ENCODE results near the gene SESN3.
"Not testable (repeated sequence)": the region's sequence is repeated elsewhere in the genome, so short reads cannot be mapped to it uniquely, and the experiment has no call there.

Gene SESN3

DNA sequence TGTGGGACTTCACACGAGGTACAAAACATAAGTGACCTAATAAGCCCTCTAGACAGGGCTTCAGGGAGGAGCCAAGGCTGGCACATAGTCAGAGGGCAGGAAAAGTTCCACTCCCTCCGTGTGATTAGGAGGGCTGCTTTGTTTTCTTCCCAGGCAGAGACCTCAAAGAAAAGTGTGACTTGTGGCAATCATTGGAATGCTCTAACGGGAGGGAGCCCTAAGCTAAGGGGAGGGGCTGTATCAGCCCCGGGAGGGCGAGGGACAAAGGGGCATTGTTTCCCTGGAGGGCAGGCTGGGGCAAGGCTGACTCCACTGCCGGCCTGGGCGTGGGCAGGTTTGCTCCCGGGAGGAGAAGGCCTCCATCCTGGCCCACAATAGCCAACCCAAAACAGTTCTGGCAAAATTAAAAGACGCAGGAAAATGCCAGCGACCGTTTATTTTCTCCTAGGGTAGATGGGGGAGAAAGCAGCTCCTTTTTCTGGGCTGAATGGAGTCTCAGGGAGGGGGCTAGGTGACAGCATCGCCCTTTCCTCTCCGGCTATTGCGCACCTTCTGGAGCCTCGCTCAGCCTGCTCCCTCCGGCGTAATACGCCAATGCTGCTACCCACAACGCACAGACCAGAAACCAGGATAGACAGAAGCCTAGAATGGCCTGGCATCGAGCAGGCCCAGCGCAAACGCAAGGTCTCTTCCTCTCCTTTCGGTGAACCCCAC lies 81.2 kb downstream of the SESN3 start:
- no peak for DNase-seq

GRCh38 chr11:95148938-95149337 lies 82.1 kb downstream of the SESN3 start:
- DNase-seq: no peak

GRCh38 chr11:95148406-95148805 lies 82.6 kb downstream of the SESN3 start:
- DNase-seq: peak; percentile 14

GRCh38 chr11:95147364-95147905 lies 83.6 kb downstream of the SESN3 start:
- no peak for DNase-seq

DNA sequence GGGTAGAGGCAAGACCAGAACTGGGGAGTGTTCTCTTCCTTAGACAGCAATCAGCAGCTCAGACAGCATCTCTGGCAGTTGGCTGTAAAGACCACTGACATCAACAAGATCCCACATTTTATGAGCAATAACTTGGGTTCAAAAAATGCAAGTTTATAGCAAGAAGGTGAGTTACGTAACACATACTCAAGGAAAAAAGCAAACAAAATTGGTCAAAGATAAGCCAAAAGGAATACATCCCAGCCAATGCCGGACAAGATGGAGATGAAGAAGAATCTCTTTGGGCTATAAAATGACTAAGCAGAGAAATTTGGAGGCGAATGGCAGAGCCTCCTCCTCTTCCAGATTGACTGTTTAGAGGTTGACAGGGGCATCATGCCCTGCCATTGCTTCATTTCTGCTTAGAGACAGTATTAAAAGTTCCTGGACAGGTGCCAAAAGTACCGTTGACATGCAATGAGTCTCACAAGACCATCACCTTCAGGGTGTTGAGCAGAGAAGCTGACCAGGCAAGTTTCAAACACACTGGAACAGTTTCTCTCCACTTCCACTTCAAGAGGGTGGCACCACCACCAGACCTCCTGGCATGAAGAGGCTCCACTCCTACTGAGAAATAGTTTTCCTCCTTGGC lies 85.5 kb downstream of the SESN3 start:
- DNase-seq: no peak

DNA sequence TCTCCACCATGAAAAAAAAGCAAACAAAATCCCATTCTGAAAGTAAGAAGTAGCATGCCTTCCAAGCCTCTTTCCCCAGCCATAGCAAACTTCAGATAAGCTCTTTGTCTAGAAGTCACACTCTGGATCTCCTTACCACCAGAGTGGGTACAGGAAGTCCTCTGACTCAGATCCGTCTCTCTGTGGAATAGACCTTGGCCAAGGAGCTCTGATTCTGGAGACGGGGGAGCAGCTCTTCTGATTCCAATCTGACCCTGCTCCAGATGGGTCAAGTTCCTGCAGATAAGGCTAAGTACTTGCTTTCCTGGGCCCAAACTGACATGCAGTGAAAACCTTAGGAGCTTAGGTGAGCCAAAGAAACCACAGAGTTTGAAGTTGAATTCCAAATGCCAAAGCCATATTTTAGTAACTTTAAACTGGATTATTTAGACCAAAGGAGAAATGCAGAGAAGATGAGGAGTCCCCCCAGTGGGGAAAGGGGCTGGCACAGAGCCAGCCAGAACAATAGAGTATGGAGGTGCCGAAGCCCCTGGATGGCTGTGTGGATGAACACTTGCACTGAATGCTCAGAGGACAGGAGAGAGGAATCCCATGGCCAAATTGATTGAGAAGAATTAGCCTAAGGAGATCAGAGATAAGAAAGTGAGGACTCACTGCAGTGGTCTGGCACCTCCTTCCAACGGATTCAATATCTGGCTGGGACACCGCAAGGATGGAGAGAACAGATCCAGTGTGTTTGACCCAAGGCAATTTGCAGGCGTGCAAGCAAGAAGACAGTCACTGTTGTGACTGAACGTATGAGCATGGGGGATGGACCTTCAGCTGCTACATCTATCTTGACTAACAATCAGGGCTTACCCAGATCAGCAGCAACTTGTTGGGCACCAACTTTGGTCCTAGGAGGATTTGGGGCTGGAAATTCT lies 86.4 kb downstream of the SESN3 start:
- no peak for DNase-seq

DNA sequence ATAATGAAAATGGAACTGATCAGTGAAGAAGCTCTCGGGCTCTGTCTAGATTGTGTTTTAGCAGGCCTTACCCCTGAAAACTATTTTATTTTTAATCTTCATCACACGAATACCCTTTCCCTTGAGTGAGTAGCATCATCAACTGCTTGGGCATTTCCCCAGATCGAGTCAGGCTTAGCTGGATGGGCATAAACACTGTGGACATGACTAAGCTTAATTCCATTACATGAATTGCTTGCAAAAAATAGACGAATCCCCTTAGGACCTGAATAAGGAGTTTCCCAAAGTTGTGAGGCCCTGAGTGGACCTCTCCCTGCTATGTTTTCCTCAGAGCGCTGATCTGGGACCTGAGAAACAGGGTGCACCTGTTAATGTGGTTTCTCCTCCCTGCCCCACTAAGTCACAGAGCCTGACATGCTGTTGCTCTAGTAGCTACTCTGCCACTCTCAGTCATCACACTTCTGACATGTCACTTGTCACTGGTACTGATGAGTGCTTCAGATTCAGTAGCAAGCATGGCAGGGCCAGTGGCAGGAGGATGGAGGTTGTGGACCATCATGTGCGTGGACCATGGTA lies 87.8 kb downstream of the SESN3 start:
- DNase-seq: no peak

DNA sequence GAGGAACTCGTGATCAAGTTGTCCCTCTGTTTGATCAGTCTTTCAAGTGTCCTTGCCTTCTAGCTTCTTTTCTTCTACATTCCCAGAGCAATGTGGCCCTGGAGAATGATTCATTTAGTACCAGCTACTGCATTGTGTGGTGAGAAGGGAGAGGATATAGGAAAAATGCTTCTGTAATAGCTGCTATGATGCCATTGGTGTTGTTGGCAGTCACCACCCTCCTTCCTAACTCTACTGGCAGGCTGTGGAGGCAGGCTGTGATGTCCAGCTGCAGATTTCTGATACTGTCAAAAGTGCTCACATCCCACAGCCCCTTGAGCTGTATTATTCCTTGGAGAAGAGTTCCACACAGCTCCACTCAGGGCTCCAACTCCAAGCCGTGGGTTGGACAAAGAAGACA lies 88.6 kb downstream of the SESN3 start:
- DNase-seq: no peak

DNA sequence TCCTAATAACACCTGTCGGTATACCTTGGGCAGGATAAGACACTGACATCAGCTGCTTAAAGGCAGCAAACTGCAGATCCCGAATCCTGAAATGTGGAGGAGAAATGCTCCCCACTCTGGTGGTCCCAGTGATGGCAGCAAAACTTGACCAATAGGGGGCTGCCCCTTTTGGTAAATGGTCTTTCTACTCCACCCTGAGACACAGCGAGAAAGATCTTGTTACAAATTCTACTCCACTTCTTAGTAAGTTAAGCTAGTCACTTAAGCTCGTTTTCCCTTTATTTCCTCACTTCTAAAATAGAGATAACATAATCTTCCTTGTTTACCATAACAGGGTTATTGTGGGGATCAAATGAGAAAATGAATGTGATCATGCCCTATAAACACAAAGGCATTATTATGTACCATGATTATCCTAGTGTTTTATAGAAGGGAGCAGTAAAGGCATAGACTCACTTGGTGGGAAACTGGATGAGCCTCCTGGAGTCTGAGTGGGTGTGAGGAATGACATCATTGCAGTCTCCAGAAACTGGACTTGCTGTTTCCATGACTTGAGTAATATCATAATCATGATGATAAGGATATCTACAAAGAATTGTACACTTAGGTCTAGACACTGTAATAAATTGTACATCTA lies 90.5 kb downstream of the SESN3 start:
- DNase-seq: no peak

- no peak for DNase-seq
Observed at GRCh38 chr11:95138448-95138847, 92.6 kb downstream of the SESN3 start.

DNA sequence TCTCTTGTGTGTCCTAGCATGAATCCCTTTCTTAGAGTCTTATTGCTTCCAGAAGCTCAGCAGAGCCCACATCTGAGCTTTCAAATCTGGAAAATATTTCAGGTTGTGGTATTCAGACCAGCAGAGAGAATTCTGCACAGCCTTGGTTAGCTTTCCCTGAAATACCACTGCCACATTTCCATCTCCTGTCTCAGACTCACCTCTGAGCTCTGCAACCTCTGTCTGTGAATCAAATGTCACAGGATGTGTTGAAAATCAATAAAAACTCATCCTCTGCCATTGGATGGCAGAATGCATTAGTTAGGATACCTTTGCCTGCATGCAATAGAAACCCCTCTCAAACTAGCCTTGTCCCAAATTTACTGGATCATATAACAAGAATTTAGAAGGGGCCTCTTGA lies 93.7 kb downstream of the SESN3 start:
- DNase-seq: no peak

GRCh38 chr11:95136747-95137146 lies 94.3 kb downstream of the SESN3 start:
- not testable (repeated sequence) for DNase-seq

DNA sequence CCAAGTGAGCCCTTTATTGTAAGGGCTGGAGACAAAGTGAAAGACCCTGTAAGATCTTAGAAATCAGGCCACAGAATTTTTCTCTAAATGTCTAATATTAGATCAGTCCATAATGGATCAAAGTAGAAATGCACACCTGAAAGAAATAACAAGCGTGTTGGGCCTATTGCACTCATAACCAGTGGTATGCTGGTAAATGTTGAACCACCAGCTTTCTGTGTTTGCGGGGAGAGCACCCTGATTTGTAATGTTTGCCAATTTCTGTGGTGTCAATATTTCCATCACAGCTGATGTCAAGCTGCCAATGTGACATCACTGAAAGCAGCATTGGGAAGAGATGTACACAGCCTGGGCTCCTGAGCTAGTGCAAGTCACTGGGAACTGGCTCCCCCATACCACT lies 95.1 kb downstream of the SESN3 start:
- no peak for DNase-seq

- DNase-seq: no peak
Observed at GRCh38 chr11:95135155-95135554, 95.8 kb downstream of the SESN3 start.

DNA sequence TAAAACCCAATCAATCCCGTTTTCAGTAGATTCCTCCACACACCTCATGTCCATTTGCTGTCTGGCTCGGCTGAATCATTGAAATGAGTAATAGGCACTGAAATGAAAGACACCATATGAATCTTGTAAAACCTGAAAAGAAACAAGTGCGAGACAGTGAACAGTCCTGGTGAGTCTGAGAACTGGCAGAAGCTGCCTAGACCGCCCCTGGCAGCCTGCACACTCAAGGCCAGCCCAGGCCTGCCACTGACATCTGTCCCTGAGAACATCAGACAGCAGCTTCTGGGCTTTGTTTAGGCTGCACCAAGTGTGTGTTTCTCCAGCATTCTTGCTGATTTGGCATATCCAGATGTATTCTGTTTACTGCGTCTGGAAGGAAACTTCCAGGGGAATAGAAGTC lies 96.5 kb downstream of the SESN3 start:
- DNase-seq: peak; percentile 84

- no peak for DNase-seq
Observed at GRCh38 chr11:95132956-95133355, 98.0 kb downstream of the SESN3 start.

GRCh38 chr11:95128602-95129001 lies 102.4 kb downstream of the SESN3 start:
- no peak for DNase-seq

DNA sequence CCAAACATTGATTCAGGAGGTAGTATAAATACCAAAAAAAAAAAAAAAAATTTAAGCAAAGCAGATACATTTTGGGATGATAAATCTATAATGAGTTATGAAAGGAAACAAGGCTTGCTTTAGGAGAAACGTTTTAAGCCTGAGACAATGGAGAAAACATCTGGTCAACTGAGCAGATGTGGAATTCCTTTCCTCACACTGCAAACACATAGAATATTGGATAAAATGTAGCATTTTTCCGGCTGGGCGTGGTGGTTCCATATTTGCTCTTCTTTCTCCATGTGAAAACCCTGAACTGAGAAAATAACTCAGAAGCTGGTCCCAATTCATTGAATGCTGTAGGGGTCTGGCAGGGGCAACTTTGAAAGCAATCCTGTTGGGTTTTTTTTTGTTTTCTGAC lies 107.4 kb downstream of the SESN3 start:
- no peak for DNase-seq

GRCh38 chr11:95121698-95122097 lies 109.3 kb downstream of the SESN3 start:
- no peak for DNase-seq

GRCh38 chr11:95119361-95120060 lies 111.5 kb downstream of the SESN3 start:
- DNase-seq: no peak

GRCh38 chr11:95115597-95115996 lies 115.4 kb downstream of the SESN3 start:
- no peak for DNase-seq

Data from DMS 273 treated with DMSO at 0.1 percent for 48 hours (cell line).